Activated CD4-positive, alpha-beta memory T cell treated with anti-CD3 and anti-CD28 coated beads for 36 hours (primary cell): Measurements from ENCODE around the gene PSMA5. TPM values are rescaled to one million over a fixed set of nuclear protein-coding genes. Genes with fewer than 3 reads are reported as not detected.
"Not testable (repeated sequence)": the region's sequence is repeated elsewhere in the genome, so short reads cannot be mapped to it uniquely, and the experiment has no call there.

Source experiments
- CTCF ChIA-PET: fragments of 350-600 bp; sonication (Branson Sonifier 250); formaldehyde crosslinking; loops from one replicate; lab custom pipeline; 2021; ENCODE audit warnings: antibody characterized with exemption, inconsistent platforms; lab: Charles Lee
- POLR2A ChIA-PET: fragments of 350-600 bp; sonication (Branson Sonifier 250); formaldehyde crosslinking; loops from one replicate; lab custom pipeline; 2021; ENCODE audit warnings: antibody characterized with exemption; lab: Charles Lee
- DNase-seq: peaks from one replicate; pipeline ENCODE4 v3.0.0-alpha.2; 2020
- H3K27ac Mint-ChIP-seq: one replicate; pipeline ENCODE4 v1.8.0; 2021; ENCODE audit warnings: mixed read lengths
- H3K27me3 Mint-ChIP-seq: one replicate; pipeline ENCODE4 v1.8.0; 2021; ENCODE audit warnings: mixed read lengths
- H3K36me3 Mint-ChIP-seq: one replicate; pipeline ENCODE4 v1.8.0; 2021; ENCODE audit warnings: mixed read lengths
- H3K4me1 Mint-ChIP-seq: one replicate; pipeline ENCODE4 v1.8.0; 2021; ENCODE audit warnings: low read depth, mixed read lengths
- H3K4me3 Mint-ChIP-seq: one replicate; pipeline ENCODE4 v1.8.0; 2021; ENCODE audit warnings: mild to moderate bottlenecking, mixed read lengths
- H3K9me3 Mint-ChIP-seq: one replicate; pipeline ENCODE4 v1.8.0; 2021; ENCODE audit warnings: mixed read lengths
- intact Hi-C: fragments of 100-400 bp; cut with micrococcal nuclease; formaldehyde crosslinking; loops from one replicate; pipeline ENCODE4 v1.15.1; 2023
- total RNA-seq, 2 experiments: library from RNA; stranded (reverse); gene quantifications; one replicate each; pipeline ENCODE4 v1.2.3, GENCODE V29; 2021

The PSMA5 gene
- 100 to 1,000 TPM; 217 to 218 TPM for total RNA-seq

DNA sequence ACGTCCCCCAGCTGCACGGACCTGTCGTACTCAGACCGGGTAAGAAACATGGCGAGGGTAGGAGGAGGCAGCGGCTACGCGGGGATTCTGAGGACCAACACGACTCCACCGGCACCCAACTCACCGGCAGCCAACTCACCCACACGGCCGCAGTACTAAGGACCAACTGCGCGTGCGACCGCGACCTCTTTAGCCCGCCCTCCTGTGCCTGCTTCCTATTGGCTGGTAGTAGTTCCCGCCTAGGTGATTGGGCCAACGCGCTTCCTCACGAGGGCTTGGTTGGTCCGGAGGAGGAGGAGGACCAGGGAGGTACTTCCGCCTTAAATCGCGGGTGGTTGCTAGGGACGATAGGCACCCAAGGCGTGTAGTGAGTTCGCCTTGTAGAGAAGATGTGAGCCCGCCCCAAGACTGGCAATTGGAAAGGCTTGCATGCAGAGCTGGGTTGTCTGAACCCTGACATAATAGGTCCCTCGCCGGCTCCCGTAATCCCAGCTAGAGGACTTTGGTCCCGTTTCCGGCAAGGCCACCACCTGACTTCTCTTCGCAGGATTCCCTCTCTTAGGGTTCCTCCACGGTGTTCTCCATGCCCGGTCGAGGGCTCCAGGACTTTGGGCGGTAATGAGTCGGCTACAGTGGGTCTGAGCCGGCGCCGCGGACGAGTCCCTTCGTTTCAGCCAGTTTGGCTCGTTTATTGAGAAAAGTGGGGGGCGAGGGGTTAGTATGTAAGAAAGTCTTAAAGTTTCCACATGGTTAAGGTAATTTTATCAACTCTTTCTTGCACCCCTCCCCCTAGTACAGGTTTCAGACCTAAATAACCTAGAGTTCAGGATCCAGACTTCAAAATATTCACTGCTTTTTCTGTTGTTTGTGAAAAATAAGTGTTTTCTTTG is at the start of gene PSMA5:
Gene PSMA5, minus strand, starts transcription at position 168 of the 890 bp plus-strand sequence. Its CDS starts 118 bp downstream, at position 50.
- Mint-ChIP-seq H3K4me3 (peak within 1 kb of the TSS; percentile 93), H3K36me3 (peaks cover 23% of the 10 kb centered on the region), H3K27ac (peak within 1 kb of the TSS; percentile 98), H3K9me3 (no peaks in the 10 kb centered on the region), H3K27me3 (no peaks in the 10 kb centered on the region), H3K4me1 (peaks cover 38% of the 10 kb centered on the region)
- ChIA-PET CTCF (interaction anchor here (0.7 to 5.2 kb wide), 11 partner anchors 11 to 193 kb away, joined by 3 to 52 read pairs (median 3); partner anchors contain the start of genes AMPD2, ATXN7L2, CYB561D1 and GNAT2), POLR2A (interaction anchor here (0.8 to 3.8 kb wide), 11 partner anchors 12 to 912 kb away, joined by 3 to 36 read pairs (median 4); partner anchors contain the start of genes ATXN7L2, CYB561D1, GNAI3 and PSRC1)
- intact Hi-C loops: loop anchor here (1.0 to 5.0 kb wide), 8 partner anchors 41 to 326 kb away; partner anchors contain the start of genes ATXN7L2, CYB561D1, GNAI3 and PSRC1
- peak; percentile 98 for DNase-seq

DNA sequence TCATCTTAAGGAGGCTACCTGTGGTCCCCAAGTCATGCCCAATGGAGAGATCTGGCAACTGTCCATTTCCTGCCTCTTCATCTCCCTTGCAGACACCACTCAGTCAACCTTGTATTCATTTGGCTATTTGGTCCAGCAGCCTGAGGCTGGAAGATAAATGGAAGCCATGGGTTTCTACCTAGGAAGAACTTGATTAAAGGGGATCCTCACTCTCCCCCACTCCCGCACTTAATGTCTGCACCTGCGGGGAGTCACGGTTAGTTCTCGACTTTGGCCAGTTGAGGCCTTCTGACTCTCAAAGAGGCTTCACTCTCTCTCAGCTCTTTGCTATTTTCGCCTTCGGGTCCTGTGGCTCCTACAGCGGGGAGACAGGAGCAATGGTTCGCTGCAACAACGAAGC is 49.0 kb upstream of the PSMA5 start:
- H3K36me3 Mint-ChIP-seq: no peaks in the 10 kb centered on the region
- no peaks in the 10 kb centered on the region for H3K4me1 Mint-ChIP-seq
- no peak overlapping the region for H3K4me3 Mint-ChIP-seq
- no peak for DNase-seq
- ChIA-PET POLR2A (no interaction called here), CTCF (no interaction called here)
- intact Hi-C loops: no loop called here
- H3K9me3 Mint-ChIP-seq: no peaks in the 10 kb centered on the region
- no peak overlapping the region for H3K27ac Mint-ChIP-seq
- H3K27me3 Mint-ChIP-seq: peaks cover 22% of the 10 kb centered on the region

DNA sequence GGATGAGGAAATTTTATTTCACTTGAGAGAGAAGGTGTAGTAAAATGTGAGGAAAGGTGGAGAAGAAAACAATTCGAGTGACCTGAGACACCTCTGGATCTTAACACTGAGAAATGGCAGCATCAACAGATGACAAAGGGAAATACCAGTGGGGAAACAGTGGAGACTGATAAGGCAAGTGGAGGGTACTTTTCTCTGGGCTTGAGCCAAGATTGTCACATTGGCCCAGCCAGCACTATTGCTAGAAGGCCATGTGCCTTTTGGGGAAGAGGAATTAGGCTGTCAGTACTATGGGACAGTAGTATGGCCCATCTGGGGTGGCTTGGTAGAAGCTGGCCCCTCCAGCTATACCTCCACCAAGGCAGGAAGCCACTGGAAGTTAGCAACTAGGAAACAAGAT is 48.4 kb upstream of the PSMA5 start:
- Mint-ChIP-seq H3K4me3 (no peak overlapping the region), H3K27ac (no peak overlapping the region), H3K27me3 (peaks cover 26% of the 10 kb centered on the region), H3K4me1 (no peaks in the 10 kb centered on the region), H3K9me3 (no peaks in the 10 kb centered on the region), H3K36me3 (no peaks in the 10 kb centered on the region)
- ChIA-PET CTCF (no interaction called here), POLR2A (no interaction called here)
- intact Hi-C loops: no loop called here
- no peak for DNase-seq

DNA sequence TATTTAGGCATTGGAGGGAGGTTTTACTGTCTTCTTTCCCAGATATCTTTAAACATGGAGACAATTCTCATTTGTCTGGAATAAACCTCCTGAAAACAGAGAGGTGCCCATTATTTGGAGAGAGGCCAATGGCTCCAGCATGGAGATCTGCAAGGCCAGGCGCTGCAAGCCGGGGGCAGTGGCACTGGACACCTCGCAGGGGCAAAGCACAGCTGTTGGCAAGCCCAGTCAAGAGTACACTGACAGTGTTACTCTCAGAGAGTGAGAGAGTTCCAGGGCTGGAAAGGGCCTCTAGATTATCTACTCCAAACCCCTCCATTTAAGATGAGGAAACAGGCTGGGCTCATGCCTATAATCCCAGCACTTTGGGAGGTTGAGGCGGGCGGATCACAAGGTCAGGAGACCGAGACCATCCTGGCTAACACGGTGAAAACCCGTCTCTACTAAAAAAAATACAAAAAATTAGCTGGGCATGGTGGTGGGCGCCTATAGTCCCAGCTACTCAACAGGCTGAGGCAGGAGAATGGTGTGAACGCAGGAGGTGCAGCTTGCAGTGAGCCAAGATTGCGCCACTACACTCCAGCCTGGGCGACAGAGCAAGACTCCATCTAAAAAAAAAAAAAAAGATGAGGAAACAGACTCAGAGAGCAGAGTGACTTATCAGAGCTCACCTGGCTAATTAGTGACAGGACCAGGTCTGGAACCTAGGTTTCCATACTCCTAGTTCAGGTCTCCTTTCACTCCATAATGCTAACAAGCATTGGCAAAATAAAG is 47.2 kb upstream of the PSMA5 start:
- H3K27ac Mint-ChIP-seq, H3K36me3 Mint-ChIP-seq, H3K9me3 Mint-ChIP-seq, DNase-seq, H3K4me3 Mint-ChIP-seq, H3K4me1 Mint-ChIP-seq, intact Hi-C loops, POLR2A ChIA-PET: not testable (repeated sequence)
- peaks cover 26% of the 10 kb centered on the region for H3K27me3 Mint-ChIP-seq
- CTCF ChIA-PET: interaction anchor here (0.6 to 1.2 kb wide), 2 partner anchors 26 to 59 kb away, joined by 4 read pairs; no protein-coding TSS in a partner anchor

DNA sequence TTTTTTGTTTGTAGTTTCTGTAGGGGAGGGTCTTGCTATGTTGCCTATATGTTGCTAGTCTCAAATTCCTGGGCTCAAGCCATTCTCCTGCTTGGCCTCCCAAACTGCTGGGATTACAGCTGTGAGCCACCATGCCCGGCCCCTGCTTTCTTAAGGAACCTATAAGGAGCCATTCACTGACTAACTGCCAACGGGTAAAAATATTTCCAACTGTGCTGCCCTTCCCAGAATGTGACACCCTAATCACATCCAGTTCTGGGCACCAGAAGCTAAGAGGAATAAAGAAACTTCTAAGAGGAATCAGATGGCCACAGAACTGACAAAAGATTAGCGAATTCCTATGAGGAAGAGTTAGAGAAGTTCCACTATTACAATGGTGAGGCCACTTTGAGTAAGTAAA is 46.5 kb upstream of the PSMA5 start:
- H3K27me3 Mint-ChIP-seq: peaks cover 32% of the 10 kb centered on the region

DNA sequence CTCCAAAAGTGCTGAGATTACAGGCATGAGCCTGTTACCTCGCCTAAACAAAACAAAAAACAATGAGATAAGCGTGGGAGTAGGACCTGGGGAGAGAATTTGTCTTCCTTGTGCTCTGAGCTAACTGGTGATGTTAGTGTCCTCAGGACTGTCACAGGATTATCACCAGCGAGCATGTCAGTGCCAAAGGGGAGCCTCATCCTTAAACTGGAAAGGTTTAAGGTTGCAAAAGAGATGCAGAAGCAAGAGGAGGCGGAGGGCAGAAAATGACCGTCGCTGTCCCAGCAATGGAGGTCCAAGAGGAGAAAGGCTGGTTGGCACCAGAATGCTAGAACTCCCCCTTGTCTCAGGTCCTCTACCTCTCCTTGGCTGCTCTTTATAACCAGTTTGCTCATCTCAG is 44.0 kb upstream of the PSMA5 start:
- H3K9me3 Mint-ChIP-seq: no peaks in the 10 kb centered on the region
- DNase-seq: no peak
- H3K4me1 Mint-ChIP-seq: peaks cover 3% of the 10 kb centered on the region
- ChIA-PET CTCF (interaction anchor here (1.4 to 1.9 kb wide), 2 partner anchors 63 to 191 kb away, joined by 5 to 6 read pairs; no protein-coding TSS in a partner anchor), POLR2A (no interaction called here)
- no peaks in the 10 kb centered on the region for H3K36me3 Mint-ChIP-seq
- intact Hi-C loops: no loop called here
- no peak overlapping the region for H3K4me3 Mint-ChIP-seq
- H3K27me3 Mint-ChIP-seq: peaks cover 33% of the 10 kb centered on the region
- H3K27ac Mint-ChIP-seq: no peak overlapping the region

More for the DNA sequence above, 46.5 kb upstream of the PSMA5 start:
- CTCF ChIA-PET: no interaction called here
- H3K4me1 Mint-ChIP-seq: no peaks in the 10 kb centered on the region
- H3K27ac Mint-ChIP-seq: no peak overlapping the region
- H3K36me3 Mint-ChIP-seq: no peaks in the 10 kb centered on the region
- H3K9me3 Mint-ChIP-seq: no peaks in the 10 kb centered on the region
- POLR2A ChIA-PET: no interaction called here
- no peak overlapping the region for H3K4me3 Mint-ChIP-seq
- DNase-seq: no peak
- intact Hi-C loops: no loop called here

DNA sequence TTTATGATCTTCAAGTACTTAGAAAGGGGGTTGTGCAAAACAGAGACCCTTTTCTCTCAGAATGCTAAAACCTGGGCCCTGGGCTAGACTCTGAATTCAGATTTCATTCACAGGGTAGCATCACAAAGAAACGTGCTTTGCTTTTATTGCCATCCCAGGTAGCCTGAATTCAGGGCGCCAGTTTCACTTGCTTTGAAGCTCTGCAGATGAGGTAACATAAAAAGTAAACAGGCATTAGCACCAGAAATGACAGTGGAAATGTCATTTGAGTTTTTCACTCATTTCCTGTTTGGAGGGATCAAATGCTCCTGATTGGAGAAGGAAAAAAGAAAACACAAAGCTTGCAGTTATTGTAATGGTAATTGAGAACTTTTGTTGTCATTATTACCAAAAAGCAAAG is 42.7 kb upstream of the PSMA5 start:
- DNase-seq: no peak
- intact Hi-C loops: loop anchor here (5.0 kb wide), 1 partner anchor 42 kb away; the partner anchor contains the start of gene PSMA5
- Mint-ChIP-seq H3K36me3 (no peaks in the 10 kb centered on the region), H3K27ac (no peak overlapping the region), H3K27me3 (peaks cover 44% of the 10 kb centered on the region), H3K9me3 (no peaks in the 10 kb centered on the region), H3K4me1 (peaks cover 3% of the 10 kb centered on the region), H3K4me3 (no peak overlapping the region)
- CTCF ChIA-PET: interaction anchor here (0.9 to 1.9 kb wide), 3 partner anchors 32 to 68 kb away, joined by 3 to 6 read pairs (median 3); no protein-coding TSS in a partner anchor
- POLR2A ChIA-PET: interaction anchor here (0.6 to 0.8 kb wide), 2 partner anchors 14 to 255 kb away, joined by 3 read pairs; no protein-coding TSS in a partner anchor

DNA sequence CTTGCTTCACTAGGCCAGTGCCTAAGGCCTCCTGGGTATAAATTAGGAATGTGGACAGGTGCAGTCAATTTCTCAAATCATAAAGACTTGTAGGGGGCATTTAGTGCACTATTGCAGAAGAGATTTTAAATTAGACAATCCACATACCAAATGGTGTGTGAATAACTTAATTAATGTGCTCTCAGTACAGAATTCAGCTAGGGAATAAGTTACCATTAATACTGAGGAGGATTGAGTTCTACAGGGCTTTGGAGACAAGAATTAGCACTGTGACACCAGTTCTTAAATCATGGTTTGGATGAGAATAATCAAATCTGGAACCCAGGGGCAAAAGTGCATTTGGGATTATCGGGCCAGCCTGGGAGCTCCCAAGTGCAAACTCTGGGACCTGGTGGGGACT is 41.8 kb upstream of the PSMA5 start:
- ChIA-PET POLR2A (interaction anchor here (0.7 to 0.8 kb wide), 2 partner anchors 15 to 16 kb away, joined by 3 read pairs; partner anchors contain the start of gene ATXN7L2), CTCF (interaction anchor here (0.6 to 1.2 kb wide), 2 partner anchors 26 to 62 kb away, joined by 3 read pairs; partner anchors contain the start of gene CYB561D1)
- H3K27ac Mint-ChIP-seq: no peak overlapping the region
- no peaks in the 10 kb centered on the region for H3K36me3 Mint-ChIP-seq
- H3K4me1 Mint-ChIP-seq: peaks cover 3% of the 10 kb centered on the region
- H3K4me3 Mint-ChIP-seq: no peak overlapping the region
- no peaks in the 10 kb centered on the region for H3K9me3 Mint-ChIP-seq
- DNase-seq: no peak
- intact Hi-C loops: loop anchor here (5.0 kb wide), 1 partner anchor 41 kb away; the partner anchor contains the start of gene PSMA5
- peaks cover 47% of the 10 kb centered on the region for H3K27me3 Mint-ChIP-seq

DNA sequence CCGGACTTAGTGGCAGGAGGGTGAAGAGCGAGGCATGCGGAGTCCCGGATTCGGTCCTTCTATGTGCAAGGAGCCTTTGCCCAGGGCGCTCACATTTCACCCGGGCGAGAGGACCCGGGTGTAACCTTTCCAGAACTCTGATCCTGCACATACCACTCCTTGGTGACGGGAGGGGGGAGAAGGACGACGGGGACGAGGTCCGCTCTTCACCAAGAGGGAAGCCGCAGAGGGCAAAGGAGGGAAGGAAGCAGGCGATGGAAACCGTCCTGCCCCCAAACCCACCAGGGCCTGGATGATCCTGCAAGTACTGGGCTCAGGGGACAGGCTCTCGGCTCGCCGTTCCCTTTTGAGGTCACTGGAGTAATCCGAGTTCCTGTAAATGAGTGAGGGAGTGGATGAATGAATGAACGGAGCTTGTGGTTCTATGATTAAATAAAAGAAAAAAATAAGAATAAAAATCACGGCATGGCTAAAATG is 41.1 kb upstream of the PSMA5 start:
- intact Hi-C loops: loop anchor here (5.0 kb wide), 1 partner anchor 40 kb away; the partner anchor contains the start of gene PSMA5
- H3K36me3 Mint-ChIP-seq: no peaks in the 10 kb centered on the region
- no peak overlapping the region for H3K4me3 Mint-ChIP-seq
- H3K27ac Mint-ChIP-seq: no peak overlapping the region
- CTCF ChIA-PET: interaction anchor here (0.6 to 1.2 kb wide), 2 partner anchors 27 to 62 kb away, joined by 3 read pairs; partner anchors contain the start of gene CYB561D1
- no peaks in the 10 kb centered on the region for H3K9me3 Mint-ChIP-seq
- H3K4me1 Mint-ChIP-seq: peaks cover 3% of the 10 kb centered on the region
- H3K27me3 Mint-ChIP-seq: peaks cover 50% of the 10 kb centered on the region
- DNase-seq: no peak
- POLR2A ChIA-PET: interaction anchor here (0.7 kb wide), 1 partner anchor 17 kb away, joined by 3 read pairs; the partner anchor contains the start of gene ATXN7L2

DNA sequence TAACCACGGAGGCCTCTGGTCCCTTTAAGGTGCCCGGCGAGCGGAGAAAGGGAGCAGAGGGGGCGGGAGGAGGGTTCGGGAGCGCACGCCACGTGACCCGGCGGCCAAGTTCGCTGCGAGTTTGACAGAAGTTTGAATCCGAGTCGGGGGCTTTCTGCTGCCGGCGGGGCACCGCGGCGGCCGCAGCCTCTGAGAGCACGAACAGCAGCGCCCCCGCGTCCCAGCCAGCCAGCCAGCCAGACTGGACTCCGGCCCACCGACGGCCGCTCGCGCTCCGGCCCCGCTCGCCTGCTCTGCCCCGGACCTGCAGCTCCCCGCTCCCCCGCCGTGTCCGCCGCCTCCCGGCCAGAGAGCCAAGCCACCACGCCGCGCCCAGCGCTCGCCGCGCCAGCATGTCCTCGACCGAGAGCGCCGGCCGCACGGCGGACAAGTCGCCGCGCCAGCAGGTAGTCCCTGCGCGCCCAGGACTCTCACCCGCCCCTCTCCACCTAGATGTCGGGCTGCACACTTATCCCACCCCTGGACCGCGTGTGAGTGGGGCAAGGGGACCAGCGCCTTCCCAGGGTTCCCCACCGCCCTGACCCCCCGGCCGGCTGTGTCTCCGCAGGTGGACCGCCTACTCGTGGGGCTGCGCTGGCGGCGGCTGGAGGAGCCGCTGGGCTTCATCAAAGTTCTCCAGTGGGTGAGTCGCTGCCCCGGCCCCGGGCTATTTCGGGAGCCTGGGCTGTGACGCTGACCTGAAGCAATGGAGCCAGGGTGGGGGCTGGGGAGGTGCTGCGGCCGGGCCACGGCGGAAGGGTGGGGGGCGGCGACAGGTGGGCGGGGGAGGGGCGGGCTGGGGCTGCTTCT is 40.4 kb upstream of the PSMA5 start, which contains the start of gene SYPL2:
Gene SYPL2, plus strand, starts transcription at position 95 of the 849 bp plus-strand sequence. Its CDS starts 298 bp downstream, at position 393.
- peak; percentile 34 for DNase-seq
- CTCF ChIA-PET: no interaction called here
- no peak within 1 kb of the TSS for H3K27ac Mint-ChIP-seq
- H3K27me3 Mint-ChIP-seq: peaks cover 48% of the 10 kb centered on the region
- H3K4me1 Mint-ChIP-seq: peaks cover 3% of the 10 kb centered on the region
- intact Hi-C loops: loop anchor here (5.0 kb wide), 1 partner anchor 39 kb away; the partner anchor contains the start of gene PSMA5
- H3K36me3 Mint-ChIP-seq: no peaks in the 10 kb centered on the region
- H3K9me3 Mint-ChIP-seq: no peaks in the 10 kb centered on the region
- POLR2A ChIA-PET: no interaction called here
- peak within 1 kb of the TSS; percentile 32 for H3K4me3 Mint-ChIP-seq
